ENCODE data around the gene SLC25A46.

SLC25A46 gene

GRCh38 chr5:110735556-110735955 is 3.3 kb upstream of the SLC25A46 start:
- H3K4me3 ChIP-seq (replicated peaks in 1 of 2; ENCODE audit: low read depth in 2 of 2, low read length in 2 of 2): no peak overlapping the region
- TF ChIP-seq CTCF (IDR thresholded peaks at IDR 0.05; ENCODE audit: low read depth, low read length): no peak
- DNase-seq (ENCODE audit: low read depth in 2 of 2): no peak

DNA sequence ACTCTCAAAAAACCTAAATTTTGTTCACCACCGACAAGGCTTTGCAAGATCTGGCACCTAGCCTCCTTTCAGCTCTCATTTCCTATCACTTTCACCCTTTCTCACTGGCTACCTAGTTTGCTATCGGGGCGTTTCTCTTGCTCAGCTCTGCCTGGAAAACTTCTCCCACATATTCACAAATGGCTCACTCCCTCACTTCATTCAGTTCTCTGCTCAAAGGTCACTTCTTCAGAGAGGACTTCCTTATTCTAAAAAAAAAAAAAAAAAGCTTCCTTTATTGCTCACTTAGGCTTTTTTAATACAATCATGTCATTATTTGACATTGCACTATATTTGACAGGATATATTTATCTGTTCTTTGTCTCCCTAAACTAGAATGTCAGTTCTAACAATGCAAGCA is 2.1 kb upstream of the SLC25A46 start:
- no peak overlapping the region for H3K4me3 ChIP-seq (replicated peaks in 1 of 2; ENCODE audit: low read depth in 2 of 2, low read length in 2 of 2)
- TF ChIP-seq CTCF (IDR thresholded peaks at IDR 0.05; ENCODE audit: low read depth, low read length): no peak
- no peak for DNase-seq (ENCODE audit: low read depth in 2 of 2)

DNA sequence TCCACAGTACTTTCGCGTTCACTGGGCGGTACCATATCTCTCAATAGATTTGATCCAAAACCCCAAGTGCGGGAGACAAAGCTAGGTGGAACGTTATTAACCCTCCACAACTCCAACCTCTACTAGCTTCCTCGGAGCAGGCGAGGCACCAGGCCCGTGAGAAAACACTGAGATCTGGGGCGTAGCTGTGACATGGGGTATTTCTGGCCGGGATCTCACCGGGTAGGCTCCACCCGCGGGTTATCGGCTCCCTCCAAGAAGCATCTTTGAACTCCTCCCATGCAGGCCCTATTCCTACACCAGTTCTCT is 350 bp upstream of the SLC25A46 start:
- DNase-seq (ENCODE audit: low read depth in 2 of 2): no peak
- peak overlapping the region; percentile 91 to 98 for H3K4me3 ChIP-seq (replicated peaks in 1 of 2; ENCODE audit: low read depth in 2 of 2, low read length in 2 of 2)
- TF ChIP-seq CTCF (IDR thresholded peaks at IDR 0.05; ENCODE audit: low read depth, low read length): no peak

DNA sequence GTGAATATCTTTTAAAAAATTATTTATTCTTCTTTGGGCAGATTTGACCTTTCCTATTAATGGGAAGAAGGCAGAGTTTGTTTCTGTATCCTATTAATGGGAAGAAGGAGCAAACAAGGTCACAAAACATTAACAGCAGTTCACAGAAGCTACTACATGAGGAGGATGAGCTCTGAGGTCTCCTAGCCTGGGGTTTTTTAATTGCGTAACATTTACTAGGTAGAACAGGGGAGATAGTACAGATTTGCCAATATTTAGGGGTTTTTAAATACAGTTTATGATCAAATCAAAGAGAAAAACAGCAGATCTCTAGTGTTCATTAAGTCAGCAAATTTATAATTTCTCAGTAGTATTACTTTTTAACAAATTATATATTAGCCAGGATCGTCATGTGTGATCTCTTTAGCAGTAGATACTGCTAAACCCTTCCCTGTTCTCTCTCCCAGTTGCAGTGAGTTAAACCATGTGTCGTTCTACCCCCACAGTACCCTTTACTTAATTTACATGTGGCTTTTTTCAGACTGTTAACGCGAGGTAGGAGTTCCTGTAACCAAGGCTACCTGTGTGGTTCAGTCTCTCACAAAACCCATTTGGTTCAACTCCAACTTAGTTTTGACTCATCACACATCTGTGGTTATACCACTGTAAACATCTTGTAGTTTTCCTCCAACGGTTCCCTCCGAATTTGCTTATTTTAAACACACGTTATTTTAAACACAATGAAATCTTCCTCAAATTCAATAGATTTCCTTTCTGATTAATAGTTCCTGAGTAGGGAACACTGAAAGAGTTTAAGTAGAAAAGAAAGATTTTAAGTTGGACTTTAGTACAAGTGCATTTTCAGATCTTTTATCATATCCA is 13.3 kb downstream of the SLC25A46 start:
- H3K4me3 ChIP-seq (replicated peaks in 1 of 2; ENCODE audit: low read depth in 2 of 2, low read length in 2 of 2): no peak overlapping the region
- DNase-seq (ENCODE audit: low read depth in 2 of 2): peak in 1 of 2 donors; percentile 9
- TF ChIP-seq CTCF (IDR thresholded peaks at IDR 0.05; ENCODE audit: low read depth, low read length): no peak

DNA sequence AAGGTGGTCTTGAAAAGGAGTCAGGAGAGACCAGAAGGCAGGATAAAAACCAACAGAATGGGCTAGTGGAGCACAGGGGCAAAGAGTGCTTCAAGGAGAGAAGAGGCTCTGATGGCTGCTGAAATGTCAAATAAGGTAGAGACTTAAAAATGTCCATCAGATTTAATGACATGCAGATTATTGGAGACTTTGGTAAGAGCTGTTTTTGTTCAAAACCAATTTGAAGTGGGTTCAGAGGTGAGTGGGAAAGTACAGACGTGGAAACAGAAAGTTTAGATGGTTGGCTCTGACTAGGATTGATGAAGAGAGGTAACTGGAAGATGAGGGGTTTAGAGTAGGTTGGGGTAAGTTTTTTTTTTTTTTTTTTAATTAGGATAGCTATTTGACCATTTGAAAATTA is 14.1 kb downstream of the SLC25A46 start:
- DNase-seq (ENCODE audit: low read depth in 2 of 2): no peak
- no peak for TF ChIP-seq CTCF (IDR thresholded peaks at IDR 0.05; ENCODE audit: low read depth, low read length)
- H3K4me3 ChIP-seq (replicated peaks in 1 of 2; ENCODE audit: low read depth in 2 of 2, low read length in 2 of 2): no peak overlapping the region

GRCh38 chr5:110753600-110753999 is 14.8 kb downstream of the SLC25A46 start:
- no peak for DNase-seq (ENCODE audit: low read depth in 2 of 2)
- TF ChIP-seq CTCF (IDR thresholded peaks at IDR 0.05; ENCODE audit: low read depth, low read length): no peak
- H3K4me3 ChIP-seq (replicated peaks in 1 of 2; ENCODE audit: low read depth in 2 of 2, low read length in 2 of 2): no peak overlapping the region

DNA sequence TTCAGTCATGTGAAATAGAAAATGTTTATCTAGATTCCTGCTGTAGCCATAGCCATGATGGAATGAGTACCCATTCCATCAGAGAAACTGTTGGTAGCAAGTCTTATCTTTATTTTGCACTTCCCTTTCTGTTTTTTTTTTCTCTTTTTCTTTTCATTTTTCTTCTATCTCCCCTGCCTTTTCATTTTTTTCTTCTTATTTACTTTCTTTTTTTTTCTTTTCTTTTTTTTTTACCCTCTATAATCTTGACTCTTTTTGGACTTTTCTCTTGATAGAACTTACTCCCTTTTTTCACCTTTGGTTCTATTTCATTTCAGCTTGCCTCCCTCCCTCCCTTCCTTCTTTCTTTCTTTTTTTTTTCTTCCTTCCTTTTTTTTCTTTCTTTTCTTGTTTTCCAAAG is 15.4 kb downstream of the SLC25A46 start:
- H3K4me3 ChIP-seq (replicated peaks in 1 of 2; ENCODE audit: low read depth in 2 of 2, low read length in 2 of 2): no peak overlapping the region
- no peak for DNase-seq (ENCODE audit: low read depth in 2 of 2)
- TF ChIP-seq CTCF (IDR thresholded peaks at IDR 0.05; ENCODE audit: low read depth, low read length): no peak

All from cardiac fibroblast (primary cell).